Upper lobe of left lung (tissue), 6 donors: ENCODE data around the gene SLC27A4. TPM values are rescaled to one million over a fixed set of nuclear protein-coding genes. Genes with fewer than 3 reads are reported as not detected.

Experiments used
- ATAC-seq, 2 donors: fragments of 200-7000 bp; cut with Tn5 transposase; one replicate each; pipeline ENCODE4 v1.9.1; 2022; ENCODE audit warnings: mild to moderate bottlenecking in 2 of 2, moderate library complexity in 2 of 2; ENCODE audit not compliant: low FRiP score in 2 of 2
- DNase-seq, 2 donors: peaks; one replicate each; pipeline ENCODE4 v3.0.0-alpha.2; 2019 to 2020
- H3K27ac ChIP-seq, 4 donors: fragments of 200-600 bp; sonication (generic); one replicate each; pipeline ENCODE4 v1.5.1; 2016 to 2019
- H3K27me3 ChIP-seq, 4 donors: fragments of 200-600 bp; sonication (generic); one replicate each; pipeline ENCODE4 v1.5.1; 2017 to 2019
- H3K36me3 ChIP-seq, 4 donors: fragments of 200-600 bp; sonication (generic); one replicate each; pipeline ENCODE4 v1.5.1; 2016 to 2019
- H3K4me1 ChIP-seq, 4 donors: fragments of 200-600 bp; sonication (generic); one replicate each; pipeline ENCODE4 v1.5.1; 2018 to 2019
- H3K4me3 ChIP-seq, 4 donors: fragments of 200-600 bp; sonication (generic); one replicate each; pipeline ENCODE4 v1.5.1; 2017 to 2019; ENCODE audit warnings: mild to moderate bottlenecking in 2 of 4, moderate library complexity in 1 of 4
- H3K9me3 ChIP-seq, 4 donors: fragments of 200-600 bp; sonication (generic); one replicate each; pipeline ENCODE4 v1.5.1; 2018 to 2019
- CTCF ChIP-seq, 6 experiments: fragments of 450-650 bp in 4 of 6; fragments of 200-600 bp in 2 of 6; sonication (generic) in 2 of 6; IDR thresholded peaks; one replicate each; pipeline ENCODE4 v1.5.1; 2016 to 2019; ENCODE audit warnings: antibody characterized with exemption in 6 of 6
- EP300 ChIP-seq, 4 donors: sonication (generic); formaldehyde crosslinking; IDR thresholded peaks; one replicate each; pipeline ENCODE4 v1.5.1; 2017; ENCODE audit warnings: antibody characterized with exemption in 4 of 4, control low read depth in 2 of 4
- POLR2A ChIP-seq, 4 donors: fragments of 450-650 bp; IDR thresholded peaks; one replicate each; pipeline ENCODE4 v1.5.1; 2016 to 2017; ENCODE audit warnings: antibody characterized with exemption in 4 of 4, mild to moderate bottlenecking in 2 of 4
- POLR2AphosphoS5 ChIP-seq, 2 donors: sonication (generic); formaldehyde crosslinking; IDR thresholded peaks; one replicate each; pipeline ENCODE4 v1.5.1; 2017; ENCODE audit warnings: antibody characterized with exemption in 2 of 2
- WGBS, 2 donors: methylation state at CpG; one replicate each; pipeline ENCODE4 v1.1.5; 2017 to 2018; 5-methylcytosine and 5-hydroxymethylcytosine counted together
- total RNA-seq, 6 donors: library from RNA; depleted of rRNA in 4 of 6; stranded (reverse); fragments of >200 nt in 4 of 6; gene quantifications; one replicate each; pipeline versions ENCODE4 v1.1.0 to v1.2.1, GENCODE V29; 2016 to 2021
- donor health status: DM: no; HTN: no; CAD: no; lungs with moderate emphysema.
- donor health status: DM: no; HTN: yes; CAD: no; lungs with severe emphysema.

SLC27A4 gene
- total RNA-seq, 6 donors from 2014 or later = 17.8 to 30.1 (median 19.5) TPM

- ATAC-seq (no peak), DNase-seq (no peak)
- Histone ChIP-seq H3K27ac (peak overlapping the region in 2 of 4 donors; percentile 49 to 54), H3K4me3 (no peak overlapping the region), H3K4me1 (peaks cover 17 to 23% (median 21%) of the 10 kb centered on the region in 4 donors), H3K9me3 (no peaks in the 10 kb centered on the region), H3K36me3 (peaks cover 0 to 15% (median 8%) of the 10 kb centered on the region in 4 donors), H3K27me3 (no peaks in the 10 kb centered on the region)
- WGBS, 2 donors = 41 to 71% methylated on average over 2 of the region's 2 CpGs
- TF ChIP-seq POLR2AphosphoS5 (IDR thresholded peaks at IDR 0.05) (no peak), EP300 (IDR thresholded peaks at IDR 0.05) (no peak), POLR2A (IDR thresholded peaks at IDR 0.05) (no peak), CTCF (IDR thresholded peaks at IDR 0.05) (no peak)
Measured at GRCh38 chr9:128360826-128361225, 20.5 kb downstream of the SLC27A4 start.

DNA sequence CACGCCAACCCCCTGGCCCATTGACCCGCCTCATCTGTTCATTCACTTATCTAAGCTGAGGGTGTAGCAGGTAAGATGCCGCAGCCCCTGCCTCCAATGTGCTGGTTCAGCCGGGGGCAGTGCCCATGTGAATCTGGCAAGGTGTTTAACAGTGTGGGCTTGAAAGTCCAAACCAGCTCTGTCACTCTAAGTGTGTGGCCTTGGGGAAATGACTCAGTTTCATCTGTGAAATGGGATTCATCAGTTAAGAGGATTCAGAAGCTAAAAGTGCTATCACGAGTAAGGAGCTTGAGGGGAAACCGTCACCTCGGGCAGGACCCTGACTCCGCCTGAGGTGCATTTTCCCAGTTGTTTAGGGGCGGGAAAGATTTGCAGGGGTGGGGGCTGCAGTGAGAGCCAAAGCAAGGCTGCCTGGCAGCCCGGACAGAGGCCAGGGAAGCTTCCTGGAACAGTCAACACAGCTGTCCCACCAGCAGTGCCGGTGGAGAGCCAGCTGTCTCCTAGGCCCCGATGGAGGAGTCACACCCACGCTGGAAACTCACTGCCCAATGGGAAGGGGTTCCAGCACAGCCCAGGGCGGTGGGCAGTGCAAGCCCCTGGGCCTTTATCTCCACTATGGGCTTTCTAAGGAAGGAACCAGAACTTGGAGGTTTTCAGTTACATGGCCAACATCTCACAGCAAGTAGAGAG lies 21.1 kb downstream of the SLC27A4 start:
- H3K27ac ChIP-seq = peak overlapping the region; percentile 45 to 62 (median 52)
- no peaks in the 10 kb centered on the region for H3K9me3 ChIP-seq
- ATAC-seq = peak in 1 of 2 donors; percentile 16
- H3K4me1 ChIP-seq = peaks cover 17 to 23% (median 21%) of the 10 kb centered on the region in 4 donors
- DNase-seq = no peak
- H3K27me3 ChIP-seq = no peaks in the 10 kb centered on the region
- H3K36me3 ChIP-seq = peaks cover 0 to 9% (median 3%) of the 10 kb centered on the region in 4 donors
- no peak for TF ChIP-seq EP300 (IDR thresholded peaks at IDR 0.05)
- TF ChIP-seq POLR2AphosphoS5 (IDR thresholded peaks at IDR 0.05) = no peak
- no peak for TF ChIP-seq POLR2A (IDR thresholded peaks at IDR 0.05)
- no peak for TF ChIP-seq CTCF (IDR thresholded peaks at IDR 0.05)
- H3K4me3 ChIP-seq = peak overlapping the region in 3 of 4 donors; percentile 36 to 55 (median 53)
- WGBS, 2 donors = 65 to 73% methylated on average over 6 to 12 of the region's 14 CpGs

DNA sequence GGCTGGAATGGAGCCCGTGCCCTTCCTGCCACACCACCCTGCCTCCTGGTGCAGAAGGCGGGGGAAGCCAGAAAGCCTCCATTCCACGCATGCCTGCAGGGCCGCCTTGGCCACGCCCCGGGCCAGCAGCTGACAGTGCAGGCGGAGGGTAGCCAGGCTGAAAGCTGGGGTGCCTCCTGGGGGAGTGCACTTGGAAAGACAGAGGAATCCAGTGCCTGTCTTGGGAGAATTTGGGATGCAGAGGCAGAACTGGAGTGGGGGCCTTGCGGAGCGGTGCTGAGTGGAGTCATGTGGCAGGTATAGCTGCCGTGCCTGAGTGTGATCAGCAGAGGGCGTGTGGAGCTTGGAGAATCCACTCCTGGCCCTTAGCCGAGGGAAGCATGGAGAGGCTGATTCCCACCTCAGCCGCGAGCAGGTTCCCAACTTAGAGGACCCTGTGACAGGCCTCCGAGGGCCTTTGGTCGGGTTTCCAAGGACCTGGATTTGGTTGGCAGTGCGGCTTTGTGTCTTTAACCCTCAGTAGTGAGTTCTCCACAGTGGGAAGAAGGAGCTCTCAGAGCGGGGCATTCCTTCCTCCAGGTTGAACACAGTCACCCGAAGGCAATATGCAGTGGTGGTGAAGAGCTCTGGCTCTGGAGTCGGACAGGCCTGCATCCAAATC lies 21.8 kb downstream of the SLC27A4 start:
- ATAC-seq (peak; percentile 94 to 95), DNase-seq (peak; percentile 88 to 92)
- peak overlapping the region in 3 of 4 donors; percentile 36 to 55 (median 53) for H3K4me3 ChIP-seq
- TF ChIP-seq POLR2AphosphoS5 (IDR thresholded peaks at IDR 0.05) (no peak), CTCF (IDR thresholded peaks at IDR 0.05) (peak; percentile 82 to 95 (median 92)), EP300 (IDR thresholded peaks at IDR 0.05) (no peak), POLR2A (IDR thresholded peaks at IDR 0.05) (peak in 1 of 4 donors; percentile 18)
- H3K9me3 ChIP-seq = no peaks in the 10 kb centered on the region
- WGBS, 2 donors = 10 to 18% methylated on average over 10 to 19 of the region's 20 CpGs
- H3K36me3 ChIP-seq = peaks cover 0 to 7% (median 2%) of the 10 kb centered on the region in 4 donors
- H3K27ac ChIP-seq = peak overlapping the region; percentile 45 to 62 (median 52)
- H3K4me1 ChIP-seq = peaks cover 17 to 23% (median 21%) of the 10 kb centered on the region in 4 donors
- no peaks in the 10 kb centered on the region for H3K27me3 ChIP-seq

- WGBS, 2 donors = 69 to 77% methylated on average over 3 of the region's 3 CpGs
- no peaks in the 10 kb centered on the region for H3K9me3 ChIP-seq
Measured at GRCh38 chr9:128362774-128363173, 22.4 kb downstream of the SLC27A4 start.

More at GRCh38 chr9:128362774-128363173, 22.4 kb downstream of the SLC27A4 start:
- H3K4me3 ChIP-seq = no peak overlapping the region
- peaks cover 17 to 23% (median 21%) of the 10 kb centered on the region in 4 donors for H3K4me1 ChIP-seq
- H3K36me3 ChIP-seq = peaks cover 0 to under 1% (median 0%) of the 10 kb centered on the region in 4 donors
- ATAC-seq (no peak), DNase-seq (no peak)
- no peak overlapping the region for H3K27ac ChIP-seq
- H3K27me3 ChIP-seq = no peaks in the 10 kb centered on the region
- TF ChIP-seq POLR2AphosphoS5 (IDR thresholded peaks at IDR 0.05) (no peak), EP300 (IDR thresholded peaks at IDR 0.05) (no peak), POLR2A (IDR thresholded peaks at IDR 0.05) (no peak), CTCF (IDR thresholded peaks at IDR 0.05) (no peak)
